HepG2 (cell line): ENCODE data around the gene TNXB. TPM values are rescaled to one million over a fixed set of nuclear protein-coding genes. Genes with fewer than 3 reads are reported as not detected.

ENCODE experiments used
- ATF2 ChIP-seq: sonication (generic); formaldehyde crosslinking; IDR thresholded peaks from 2 replicates; pipeline ENCODE4 v1.4.0; 2020; ENCODE audit warnings: missing genetic modification reagents
- BORCS8-MEF2B ChIP-seq: sonication (generic); formaldehyde crosslinking; IDR thresholded peaks from 2 replicates; pipeline ENCODE4 v1.8.0; 2022; ENCODE audit warnings: mild to moderate bottlenecking, missing genetic modification reagents
- CCDC6 ChIP-seq: sonication (generic); formaldehyde crosslinking; IDR thresholded peaks from 2 replicates; pipeline ENCODE4 v1.8.1; 2022; ENCODE audit warnings: mild to moderate bottlenecking, missing genetic modification reagents, moderate library complexity
- E2F2 ChIP-seq: sonication (generic); formaldehyde crosslinking; IDR thresholded peaks from 2 replicates; pipeline ENCODE4 v1.4.0; 2020; ENCODE audit warnings: missing genetic modification reagents, borderline replicate concordance
- FOXA3 ChIP-seq: IDR thresholded peaks from 2 replicates; pipeline ENCODE4 v1.6.1; 2016; ENCODE audit warnings: missing genetic modification reagents, missing compliant biosample characterization
- IKZF4 ChIP-seq: sonication (generic); formaldehyde crosslinking; IDR thresholded peaks from 2 replicates; pipeline ENCODE4 v1.5.1; 2020; ENCODE audit warnings: borderline replicate concordance, mild to moderate bottlenecking, low read depth, missing genetic modification reagents; ENCODE audit errors: not compliant biosample characterization
- MED8 ChIP-seq: sonication (generic); formaldehyde crosslinking; IDR thresholded peaks from 2 replicates; pipeline ENCODE4 v1.8.1; 2023; ENCODE audit warnings: mild to moderate bottlenecking, missing genetic modification reagents; ENCODE audit not compliant: insufficient replicate concordance
- MLX ChIP-seq: IDR thresholded peaks from 2 replicates; pipeline ENCODE4 v1.6.1; 2016
- MTA1 ChIP-seq: sonication (generic); formaldehyde crosslinking; IDR thresholded peaks from 2 replicates; pipeline ENCODE4 v1.4.0; 2020; ENCODE audit warnings: missing genetic modification reagents, mild to moderate bottlenecking, borderline replicate concordance
- PPARG ChIP-seq: conservative IDR thresholded peaks from 2 replicates; pipeline ENCODE4 v1.6.1; 2016; ENCODE audit warnings: missing biosample characterization, missing genetic modification reagents
- RBM39 ChIP-seq: fragments of 200-400 bp; formaldehyde crosslinking; IDR thresholded peaks from one replicate; pipeline ENCODE4 v1.6.1; 2018; ENCODE audit warnings: antibody characterized with exemption, mild to moderate bottlenecking, low read depth, low read length; ENCODE audit not compliant: poor library complexity, severe bottlenecking
- RELA ChIP-seq: sonication (generic); formaldehyde crosslinking; IDR thresholded peaks from 2 replicates; pipeline ENCODE4 v1.4.0; 2020; ENCODE audit warnings: missing genetic modification reagents
- STAT6 ChIP-seq: sonication (generic); formaldehyde crosslinking; IDR thresholded peaks from 2 replicates; pipeline ENCODE4 v1.4.0; 2020; ENCODE audit warnings: missing genetic modification reagents, mild to moderate bottlenecking, borderline replicate concordance
- TBP ChIP-seq: sonication (generic); formaldehyde crosslinking; IDR thresholded peaks from 2 replicates; pipeline ENCODE4 v1.5.0; 2020; ENCODE audit warnings: missing genetic modification reagents
- TBX2 ChIP-seq: sonication (generic); formaldehyde crosslinking; IDR thresholded peaks from 2 replicates; pipeline ENCODE4 v1.5.0; 2020; ENCODE audit warnings: missing genetic modification reagents, mild to moderate bottlenecking, borderline replicate concordance
- TIGD3 ChIP-seq: sonication (generic); formaldehyde crosslinking; IDR thresholded peaks from 2 replicates; pipeline ENCODE4 v1.5.1; 2020; ENCODE audit warnings: mild to moderate bottlenecking, missing genetic modification reagents, borderline replicate concordance
- ZBTB46 ChIP-seq: sonication (generic); formaldehyde crosslinking; IDR thresholded peaks from 2 replicates; pipeline ENCODE4 v1.4.0; 2020; ENCODE audit warnings: mild to moderate bottlenecking, missing genetic modification reagents, borderline replicate concordance
- ZNF720 ChIP-seq: sonication (generic); formaldehyde crosslinking; IDR thresholded peaks from 2 replicates; pipeline ENCODE4 v1.4.0; 2020; ENCODE audit warnings: missing genetic modification reagents
- polyA plus RNA-seq, 8 experiments: library from polyadenylated mRNA; depleted of rRNA in 3 of 8; stranded (reverse) in 7 of 8; unstranded in 1 of 8; fragments of >200 nt; fragmentation: Illumina TruSeq in 4 of 8; extraction: Trizol in 4 of 8; gene quantifications; 2 replicates each; pipeline versions ENCODE4 v1.2.1 to v1.2.3, GENCODE V29; 2011 to 2016; ENCODE audit warnings: low read depth in 4 of 8, missing spikeins in 1 of 8, mixed read lengths in 1 of 8; ENCODE audit not compliant: insufficient read depth in 1 of 8
- total RNA-seq, 5 experiments: library from RNA; depleted of rRNA; stranded (reverse); fragments of >200 nt; fragmentation: Illumina TruSeq; extraction: Trizol; gene quantifications; 2 replicates each; pipeline ENCODE4 v1.2.3, GENCODE V29; 2016; ENCODE audit warnings: low read depth in 1 of 5

Gene TNXB
- total and polyA plus RNA-seq, 2 of the 13 experiments (the other 11 are each of a cell fraction or from before 2014, with no cell fraction given) = 1.6 to 2.7 TPM

GRCh38 chr6:32154514-32155161, 45.5 kb upstream of the TNXB start (continued):
- TF ChIP-seq IKZF4 (CRISPR knock-in tag) = peak; percentile 71
- no peak for TF ChIP-seq ATF2 (CRISPR knock-in tag)
- 0 out of 2 replicates have a peak, but pooled peaks have one; percentile 21 for TF ChIP-seq BORCS8-MEF2B
- peak; percentile 83; the same call in 1 of the 2 replicates for TF ChIP-seq MTA1 (CRISPR knock-in tag)
- TF ChIP-seq RELA (CRISPR knock-in tag) = no peak
- no peak for TF ChIP-seq ZBTB46 (CRISPR knock-in tag)
- TF ChIP-seq E2F2 (CRISPR knock-in tag) = no peak
- TF ChIP-seq PPARG (CRISPR knock-in tag) = 0 out of 2 replicates have a peak, but pooled peaks have one; percentile 10
- TF ChIP-seq TBX2 = no peak; the same call in 1 of the 2 replicates
- TF ChIP-seq RBM39 = no peak
- no peak for TF ChIP-seq MED8 (CRISPR knock-in tag)
- TF ChIP-seq TBP (CRISPR knock-in tag) = no peak
- peak; percentile 15; the same call in 1 of the 2 replicates for TF ChIP-seq FOXA3 (CRISPR knock-in tag)
- TF ChIP-seq TIGD3 = peak; percentile 89; the same call in 1 of the 2 replicates
- peak; percentile 30; the same call in 1 of the 2 replicates for TF ChIP-seq MLX (CRISPR knock-in tag)
- TF ChIP-seq CCDC6 = peak; percentile 85; the same call in 1 of the 2 replicates
- TF ChIP-seq ZNF720 = no peak; the same call in 1 of the 2 replicates
- TF ChIP-seq STAT6 (CRISPR knock-in tag) = 0 out of 2 replicates have a peak, but pooled peaks have one; percentile 7
